ENCODE data around the gene RIIAD1.

- TF ChIP-seq CTCF (IDR thresholded peaks at IDR 0.05) (no peak), POLR2A (IDR thresholded peaks at IDR 0.05) (no peak), EP300 (IDR thresholded peaks at IDR 0.05) (no peak)
These were observed 19.8 kb upstream of the RIIAD1 start for GRCh38 chr1:151701515-151701914.
